Measurements from ENCODE around the gene MINDY4.

DNA sequence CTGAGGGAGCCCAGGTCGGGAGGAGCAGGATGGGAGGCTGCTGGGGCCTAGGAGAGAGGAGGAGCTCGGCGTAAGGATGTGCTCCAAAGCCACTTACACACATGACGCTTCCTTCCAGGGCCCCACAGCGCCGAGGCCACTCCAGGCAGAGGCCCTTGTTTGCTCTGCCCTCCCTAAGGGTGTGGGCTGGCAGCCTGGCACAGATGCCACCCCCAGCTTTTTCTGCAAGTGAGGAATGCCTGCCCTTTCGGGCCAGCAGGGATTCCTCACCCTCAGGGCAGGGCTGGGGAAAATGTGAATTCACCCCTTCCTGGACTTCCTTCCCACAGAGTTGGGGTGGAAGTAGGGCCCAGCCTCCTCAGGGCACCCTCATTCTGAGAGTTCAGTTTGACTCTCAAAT lies 134.8 kb downstream of the MINDY4 start:
- no peak for TF ChIP-seq EZH2 (IDR thresholded peaks at IDR 0.05; ENCODE audit: borderline replicate concordance, insufficient read depth, low read depth, low read length, poor library complexity, severe bottlenecking)
- TF ChIP-seq, protein P1, sequence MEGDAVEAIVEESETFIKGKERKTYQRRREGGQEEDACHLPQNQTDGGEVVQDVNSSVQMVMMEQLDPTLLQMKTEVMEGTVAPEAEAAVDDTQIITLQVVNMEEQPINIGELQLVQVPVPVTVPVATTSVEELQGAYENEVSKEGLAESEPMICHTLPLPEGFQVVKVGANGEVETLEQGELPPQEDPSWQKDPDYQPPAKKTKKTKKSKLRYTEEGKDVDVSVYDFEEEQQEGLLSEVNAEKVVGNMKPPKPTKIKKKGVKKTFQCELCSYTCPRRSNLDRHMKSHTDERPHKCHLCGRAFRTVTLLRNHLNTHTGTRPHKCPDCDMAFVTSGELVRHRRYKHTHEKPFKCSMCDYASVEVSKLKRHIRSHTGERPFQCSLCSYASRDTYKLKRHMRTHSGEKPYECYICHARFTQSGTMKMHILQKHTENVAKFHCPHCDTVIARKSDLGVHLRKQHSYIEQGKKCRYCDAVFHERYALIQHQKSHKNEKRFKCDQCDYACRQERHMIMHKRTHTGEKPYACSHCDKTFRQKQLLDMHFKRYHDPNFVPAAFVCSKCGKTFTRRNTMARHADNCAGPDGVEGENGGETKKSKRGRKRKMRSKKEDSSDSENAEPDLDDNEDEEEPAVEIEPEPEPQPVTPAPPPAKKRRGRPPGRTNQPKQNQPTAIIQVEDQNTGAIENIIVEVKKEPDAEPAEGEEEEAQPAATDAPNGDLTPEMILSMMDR (IDR thresholded peaks at IDR 0.05), result no peak
